HEK293 (cell line): ENCODE results near the gene POMT2.
A peak's percentile ranks its signal among the peaks of the same experiment; 100 is the strongest.

Experiments used
- BCL11A ChIP-seq: fragments of 450-650 bp; formaldehyde crosslinking; IDR thresholded peaks from 2 replicates; pipeline ENCODE4 v1.5.1; 2016; ENCODE audit warnings: low read depth, missing biosample characterization, missing genetic modification characterization
- HOXA7 ChIP-seq: sonication (generic); formaldehyde crosslinking; IDR thresholded peaks from 2 replicates; pipeline ENCODE4 v1.8.1; 2022; ENCODE audit warnings: missing genetic modification reagents, borderline replicate concordance
- HOXD13 ChIP-seq: sonication (generic); formaldehyde crosslinking; IDR thresholded peaks from 2 replicates; pipeline ENCODE4 v1.8.0; 2022; ENCODE audit warnings: missing genetic modification reagents, borderline replicate concordance
- KLF8 ChIP-seq: fragments of 450-650 bp; formaldehyde crosslinking; IDR thresholded peaks from 2 replicates; pipeline ENCODE4 v1.5.1; 2016; ENCODE audit warnings: missing biosample characterization, missing genetic modification characterization
- PRDM1 ChIP-seq: fragments of 450-650 bp; formaldehyde crosslinking; IDR thresholded peaks from 2 replicates; pipeline ENCODE4; 2016; ENCODE audit warnings: missing biosample characterization, missing genetic modification characterization
- ZFP3 ChIP-seq: fragments of 450-650 bp; formaldehyde crosslinking; IDR thresholded peaks from 2 replicates; pipeline ENCODE4 v1.5.1; 2016; ENCODE audit warnings: low read depth, missing biosample characterization, missing genetic modification characterization
- ZFP69B ChIP-seq: fragments of 450-650 bp; formaldehyde crosslinking; IDR thresholded peaks from 2 replicates; pipeline ENCODE4 v1.5.1; 2016; ENCODE audit warnings: missing biosample characterization, missing genetic modification characterization
- ZNF114 ChIP-seq: fragments of 450-650 bp; formaldehyde crosslinking; IDR thresholded peaks from 2 replicates; pipeline ENCODE4 v1.5.0; 2017; ENCODE audit warnings: missing biosample characterization, missing genetic modification characterization
- ZNF174 ChIP-seq: fragments of 450-650 bp; formaldehyde crosslinking; IDR thresholded peaks from 2 replicates; pipeline ENCODE4 v1.5.0; 2017; ENCODE audit warnings: missing biosample characterization, mild to moderate bottlenecking, missing genetic modification characterization
- ZNF24 ChIP-seq: fragments of 450-650 bp; formaldehyde crosslinking; IDR thresholded peaks from 2 replicates; pipeline ENCODE4 v1.5.1; 2016; ENCODE audit warnings: missing biosample characterization, missing genetic modification characterization
- ZNF311 ChIP-seq: fragments of 450-650 bp; formaldehyde crosslinking; IDR thresholded peaks from 2 replicates; pipeline ENCODE4 v1.5.1; 2017; ENCODE audit warnings: missing biosample characterization, missing genetic modification characterization, borderline replicate concordance
- ZNF433 ChIP-seq: fragments of 450-650 bp; formaldehyde crosslinking; IDR thresholded peaks from 2 replicates; pipeline ENCODE4 v1.5.1; 2016; ENCODE audit warnings: missing biosample characterization, missing genetic modification characterization, low read depth
- ZNF473 ChIP-seq: fragments of 450-650 bp; formaldehyde crosslinking; IDR thresholded peaks from 2 replicates; pipeline ENCODE4 v1.5.1; 2017; ENCODE audit warnings: missing biosample characterization, missing genetic modification characterization
- ZNF558 ChIP-seq: fragments of 450-650 bp; formaldehyde crosslinking; IDR thresholded peaks from 2 replicates; pipeline ENCODE4 v1.5.1; 2016; ENCODE audit warnings: missing biosample characterization, missing genetic modification characterization
- ZNF560 ChIP-seq: fragments of 450-650 bp; formaldehyde crosslinking; IDR thresholded peaks from 2 replicates; pipeline ENCODE4 v1.5.1; 2017; ENCODE audit warnings: missing biosample characterization, missing genetic modification characterization, borderline replicate concordance
- ZNF624 ChIP-seq: fragments of 450-650 bp; formaldehyde crosslinking; IDR thresholded peaks from 2 replicates; pipeline ENCODE4 v1.5.1; 2017; ENCODE audit warnings: missing biosample characterization, missing genetic modification characterization
- ZNF707 ChIP-seq: fragments of 450-650 bp; formaldehyde crosslinking; IDR thresholded peaks from 2 replicates; pipeline ENCODE4 v1.5.1; 2016; ENCODE audit warnings: missing biosample characterization, missing genetic modification characterization
- ZSCAN16 ChIP-seq: fragments of 450-650 bp; formaldehyde crosslinking; IDR thresholded peaks from 2 replicates; pipeline ENCODE4 v1.5.1; 2016; ENCODE audit warnings: missing biosample characterization, missing genetic modification characterization
- TF ChIP-seq, protein P1 (sequence below): fragments of 450-650 bp; formaldehyde crosslinking; IDR thresholded peaks from 2 replicates; pipeline ENCODE4 v1.5.1; 2016; ENCODE audit warnings: missing biosample characterization, missing genetic modification characterization
- TF ChIP-seq, protein P2 (sequence below): fragments of 450-650 bp; formaldehyde crosslinking; IDR thresholded peaks from 2 replicates; pipeline ENCODE4 v1.5.1; 2016; ENCODE audit warnings: missing biosample characterization, missing genetic modification characterization
- TF ChIP-seq, protein P3 (sequence below): fragments of 450-650 bp; formaldehyde crosslinking; IDR thresholded peaks from 2 replicates; pipeline ENCODE4 v1.5.1; 2016; ENCODE audit warnings: missing biosample characterization, missing genetic modification characterization, borderline replicate concordance
- TF ChIP-seq, protein P4 (sequence below): sonication (generic); formaldehyde crosslinking; IDR thresholded peaks from 2 replicates; pipeline ENCODE4 v1.8.1; 2022; ENCODE audit warnings: mild to moderate bottlenecking, moderate library complexity, missing genetic modification reagents
- TF ChIP-seq, protein P5 (sequence below): fragments of 450-650 bp; formaldehyde crosslinking; IDR thresholded peaks from 2 replicates; pipeline ENCODE4 v1.5.1; 2016; ENCODE audit warnings: missing biosample characterization, missing genetic modification characterization
- TF ChIP-seq, protein P6 (sequence below): fragments of 450-650 bp; formaldehyde crosslinking; optimal IDR thresholded peaks from 2 replicates; pipeline ENCODE3; 2016; ENCODE audit warnings: missing biosample characterization, mild to moderate bottlenecking, missing genetic modification characterization

Gene POMT2

DNA sequence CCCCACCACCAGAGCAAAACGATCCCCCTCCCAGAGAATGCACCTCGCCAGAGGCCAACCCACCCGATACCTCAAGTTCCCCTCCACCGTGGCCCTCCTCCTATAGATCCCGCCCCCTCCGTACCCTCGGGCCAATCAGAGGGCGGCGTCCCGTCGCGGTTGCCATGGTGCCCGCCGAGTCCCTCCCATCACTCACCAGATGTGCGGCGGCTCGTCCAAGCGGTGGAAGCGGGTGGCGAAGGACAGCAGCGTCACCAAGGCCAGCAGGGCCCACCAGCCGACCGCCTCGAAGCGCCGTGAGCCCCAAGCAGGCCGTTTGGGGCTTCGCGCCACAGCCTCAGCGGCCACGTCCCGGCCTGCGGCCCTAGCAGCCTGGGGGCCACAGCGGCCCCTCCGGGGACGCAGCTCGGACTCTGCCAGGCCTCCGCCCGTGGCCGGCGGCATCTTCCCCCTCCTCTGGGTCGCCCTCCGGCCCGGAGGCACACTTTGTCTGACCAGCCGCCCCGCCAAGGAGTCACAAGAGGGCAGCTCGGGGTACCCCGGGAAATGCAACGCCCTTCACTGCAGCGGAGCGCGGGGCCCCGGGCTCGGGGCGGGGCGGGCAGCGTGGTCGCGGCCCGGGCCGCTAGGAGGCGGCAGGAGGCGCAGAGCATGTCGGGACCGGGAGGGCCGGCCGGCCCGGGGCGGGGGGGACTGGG, at the start of gene POMT2 (continued):
- TF ChIP-seq ZFP69B (peak; percentile 93), ZNF558 (no peak), HOXA7 (CRISPR knock-in tag) (no peak), ZNF433 (tag by site-specific recombination) (no peak), ZNF311 (tag by site-specific recombination) (no peak), PRDM1 (no peak), KLF8 (tag by site-specific recombination) (no peak; the same call in 1 of the 2 replicates), BCL11A (tag by site-specific recombination) (no peak), ZFP3 (tag by site-specific recombination) (no peak), ZNF624 (tag by site-specific recombination) (no peak), ZNF707 (no peak), ZSCAN16 (tag by site-specific recombination) (no peak), ZNF174 (tag by site-specific recombination) (no peak), ZNF473 (tag by site-specific recombination) (no peak), ZNF560 (tag by site-specific recombination) (no peak), HOXD13 (no peak), ZNF24 (tag by site-specific recombination) (no peak), ZNF114 (tag by site-specific recombination) (no peak)
- TF ChIP-seq, protein P1, sequence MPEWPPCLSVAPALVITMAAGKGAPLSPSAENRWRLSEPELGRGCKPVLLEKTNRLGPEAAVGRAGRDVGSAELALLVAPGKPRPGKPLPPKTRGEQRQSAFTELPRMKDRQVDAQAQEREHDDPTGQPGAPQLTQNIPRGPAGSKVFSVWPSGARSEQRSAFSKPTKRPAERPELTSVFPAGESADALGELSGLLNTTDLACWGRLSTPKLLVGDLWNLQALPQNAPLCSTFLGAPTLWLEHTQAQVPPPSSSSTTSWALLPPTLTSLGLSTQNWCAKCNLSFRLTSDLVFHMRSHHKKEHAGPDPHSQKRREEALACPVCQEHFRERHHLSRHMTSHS (tag by site-specific recombination) = no peak
- TF ChIP-seq, protein P2, sequence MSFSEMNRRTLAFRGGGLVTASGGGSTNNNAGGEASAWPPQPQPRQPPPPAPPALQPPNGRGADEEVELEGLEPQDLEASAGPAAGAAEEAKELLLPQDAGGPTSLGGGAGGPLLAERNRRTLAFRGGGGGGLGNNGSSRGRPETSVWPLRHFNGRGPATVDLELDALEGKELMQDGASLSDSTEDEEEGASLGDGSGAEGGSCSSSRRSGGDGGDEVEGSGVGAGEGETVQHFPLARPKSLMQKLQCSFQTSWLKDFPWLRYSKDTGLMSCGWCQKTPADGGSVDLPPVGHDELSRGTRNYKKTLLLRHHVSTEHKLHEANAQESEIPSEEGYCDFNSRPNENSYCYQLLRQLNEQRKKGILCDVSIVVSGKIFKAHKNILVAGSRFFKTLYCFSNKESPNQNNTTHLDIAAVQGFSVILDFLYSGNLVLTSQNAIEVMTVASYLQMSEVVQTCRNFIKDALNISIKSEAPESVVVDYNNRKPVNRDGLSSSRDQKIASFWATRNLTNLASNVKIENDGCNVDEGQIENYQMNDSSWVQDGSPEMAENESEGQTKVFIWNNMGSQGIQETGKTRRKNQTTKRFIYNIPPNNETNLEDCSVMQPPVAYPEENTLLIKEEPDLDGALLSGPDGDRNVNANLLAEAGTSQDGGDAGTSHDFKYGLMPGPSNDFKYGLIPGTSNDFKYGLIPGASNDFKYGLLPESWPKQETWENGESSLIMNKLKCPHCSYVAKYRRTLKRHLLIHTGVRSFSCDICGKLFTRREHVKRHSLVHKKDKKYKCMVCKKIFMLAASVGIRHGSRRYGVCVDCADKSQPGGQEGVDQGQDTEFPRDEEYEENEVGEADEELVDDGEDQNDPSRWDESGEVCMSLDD = no peak
- TF ChIP-seq, protein P3, sequence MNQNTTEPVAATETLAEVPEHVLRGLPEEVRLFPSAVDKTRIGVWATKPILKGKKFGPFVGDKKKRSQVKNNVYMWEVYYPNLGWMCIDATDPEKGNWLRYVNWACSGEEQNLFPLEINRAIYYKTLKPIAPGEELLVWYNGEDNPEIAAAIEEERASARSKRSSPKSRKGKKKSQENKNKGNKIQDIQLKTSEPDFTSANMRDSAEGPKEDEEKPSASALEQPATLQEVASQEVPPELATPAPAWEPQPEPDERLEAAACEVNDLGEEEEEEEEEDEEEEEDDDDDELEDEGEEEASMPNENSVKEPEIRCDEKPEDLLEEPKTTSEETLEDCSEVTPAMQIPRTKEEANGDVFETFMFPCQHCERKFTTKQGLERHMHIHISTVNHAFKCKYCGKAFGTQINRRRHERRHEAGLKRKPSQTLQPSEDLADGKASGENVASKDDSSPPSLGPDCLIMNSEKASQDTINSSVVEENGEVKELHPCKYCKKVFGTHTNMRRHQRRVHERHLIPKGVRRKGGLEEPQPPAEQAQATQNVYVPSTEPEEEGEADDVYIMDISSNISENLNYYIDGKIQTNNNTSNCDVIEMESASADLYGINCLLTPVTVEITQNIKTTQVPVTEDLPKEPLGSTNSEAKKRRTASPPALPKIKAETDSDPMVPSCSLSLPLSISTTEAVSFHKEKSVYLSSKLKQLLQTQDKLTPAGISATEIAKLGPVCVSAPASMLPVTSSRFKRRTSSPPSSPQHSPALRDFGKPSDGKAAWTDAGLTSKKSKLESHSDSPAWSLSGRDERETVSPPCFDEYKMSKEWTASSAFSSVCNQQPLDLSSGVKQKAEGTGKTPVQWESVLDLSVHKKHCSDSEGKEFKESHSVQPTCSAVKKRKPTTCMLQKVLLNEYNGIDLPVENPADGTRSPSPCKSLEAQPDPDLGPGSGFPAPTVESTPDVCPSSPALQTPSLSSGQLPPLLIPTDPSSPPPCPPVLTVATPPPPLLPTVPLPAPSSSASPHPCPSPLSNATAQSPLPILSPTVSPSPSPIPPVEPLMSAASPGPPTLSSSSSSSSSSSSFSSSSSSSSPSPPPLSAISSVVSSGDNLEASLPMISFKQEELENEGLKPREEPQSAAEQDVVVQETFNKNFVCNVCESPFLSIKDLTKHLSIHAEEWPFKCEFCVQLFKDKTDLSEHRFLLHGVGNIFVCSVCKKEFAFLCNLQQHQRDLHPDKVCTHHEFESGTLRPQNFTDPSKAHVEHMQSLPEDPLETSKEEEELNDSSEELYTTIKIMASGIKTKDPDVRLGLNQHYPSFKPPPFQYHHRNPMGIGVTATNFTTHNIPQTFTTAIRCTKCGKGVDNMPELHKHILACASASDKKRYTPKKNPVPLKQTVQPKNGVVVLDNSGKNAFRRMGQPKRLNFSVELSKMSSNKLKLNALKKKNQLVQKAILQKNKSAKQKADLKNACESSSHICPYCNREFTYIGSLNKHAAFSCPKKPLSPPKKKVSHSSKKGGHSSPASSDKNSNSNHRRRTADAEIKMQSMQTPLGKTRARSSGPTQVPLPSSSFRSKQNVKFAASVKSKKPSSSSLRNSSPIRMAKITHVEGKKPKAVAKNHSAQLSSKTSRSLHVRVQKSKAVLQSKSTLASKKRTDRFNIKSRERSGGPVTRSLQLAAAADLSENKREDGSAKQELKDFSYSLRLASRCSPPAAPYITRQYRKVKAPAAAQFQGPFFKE (tag by site-specific recombination) = no peak
- TF ChIP-seq, protein P4, sequence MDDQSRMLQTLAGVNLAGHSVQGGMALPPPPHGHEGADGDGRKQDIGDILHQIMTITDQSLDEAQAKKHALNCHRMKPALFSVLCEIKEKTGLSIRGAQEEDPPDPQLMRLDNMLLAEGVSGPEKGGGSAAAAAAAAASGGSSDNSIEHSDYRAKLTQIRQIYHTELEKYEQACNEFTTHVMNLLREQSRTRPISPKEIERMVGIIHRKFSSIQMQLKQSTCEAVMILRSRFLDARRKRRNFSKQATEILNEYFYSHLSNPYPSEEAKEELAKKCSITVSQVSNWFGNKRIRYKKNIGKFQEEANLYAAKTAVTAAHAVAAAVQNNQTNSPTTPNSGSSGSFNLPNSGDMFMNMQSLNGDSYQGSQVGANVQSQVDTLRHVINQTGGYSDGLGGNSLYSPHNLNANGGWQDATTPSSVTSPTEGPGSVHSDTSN = no peak
- TF ChIP-seq, protein P5, sequence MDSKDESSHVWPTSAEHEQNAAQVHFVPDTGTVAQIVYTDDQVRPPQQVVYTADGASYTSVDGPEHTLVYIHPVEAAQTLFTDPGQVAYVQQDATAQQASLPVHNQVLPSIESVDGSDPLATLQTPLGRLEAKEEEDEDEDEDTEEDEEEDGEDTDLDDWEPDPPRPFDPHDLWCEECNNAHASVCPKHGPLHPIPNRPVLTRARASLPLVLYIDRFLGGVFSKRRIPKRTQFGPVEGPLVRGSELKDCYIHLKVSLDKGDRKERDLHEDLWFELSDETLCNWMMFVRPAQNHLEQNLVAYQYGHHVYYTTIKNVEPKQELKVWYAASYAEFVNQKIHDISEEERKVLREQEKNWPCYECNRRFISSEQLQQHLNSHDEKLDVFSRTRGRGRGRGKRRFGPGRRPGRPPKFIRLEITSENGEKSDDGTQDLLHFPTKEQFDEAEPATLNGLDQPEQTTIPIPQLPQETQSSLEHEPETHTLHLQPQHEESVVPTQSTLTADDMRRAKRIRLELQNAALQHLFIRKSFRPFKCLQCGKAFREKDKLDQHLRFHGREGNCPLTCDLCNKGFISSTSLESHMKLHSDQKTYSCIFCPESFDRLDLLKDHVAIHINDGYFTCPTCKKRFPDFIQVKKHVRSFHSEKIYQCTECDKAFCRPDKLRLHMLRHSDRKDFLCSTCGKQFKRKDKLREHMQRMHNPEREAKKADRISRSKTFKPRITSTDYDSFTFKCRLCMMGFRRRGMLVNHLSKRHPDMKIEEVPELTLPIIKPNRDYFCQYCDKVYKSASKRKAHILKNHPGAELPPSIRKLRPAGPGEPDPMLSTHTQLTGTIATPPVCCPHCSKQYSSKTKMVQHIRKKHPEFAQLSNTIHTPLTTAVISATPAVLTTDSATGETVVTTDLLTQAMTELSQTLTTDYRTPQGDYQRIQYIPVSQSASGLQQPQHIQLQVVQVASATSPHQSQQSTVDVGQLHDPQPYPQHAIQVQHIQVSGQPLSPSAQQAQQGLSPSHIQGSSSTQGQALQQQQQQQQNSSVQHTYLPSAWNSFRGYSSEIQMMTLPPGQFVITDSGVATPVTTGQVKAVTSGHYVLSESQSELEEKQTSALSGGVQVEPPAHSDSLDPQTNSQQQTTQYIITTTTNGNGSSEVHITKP (tag by site-specific recombination) = peak; percentile 42; the same call in 1 of the 2 replicates
- TF ChIP-seq, protein P6, sequence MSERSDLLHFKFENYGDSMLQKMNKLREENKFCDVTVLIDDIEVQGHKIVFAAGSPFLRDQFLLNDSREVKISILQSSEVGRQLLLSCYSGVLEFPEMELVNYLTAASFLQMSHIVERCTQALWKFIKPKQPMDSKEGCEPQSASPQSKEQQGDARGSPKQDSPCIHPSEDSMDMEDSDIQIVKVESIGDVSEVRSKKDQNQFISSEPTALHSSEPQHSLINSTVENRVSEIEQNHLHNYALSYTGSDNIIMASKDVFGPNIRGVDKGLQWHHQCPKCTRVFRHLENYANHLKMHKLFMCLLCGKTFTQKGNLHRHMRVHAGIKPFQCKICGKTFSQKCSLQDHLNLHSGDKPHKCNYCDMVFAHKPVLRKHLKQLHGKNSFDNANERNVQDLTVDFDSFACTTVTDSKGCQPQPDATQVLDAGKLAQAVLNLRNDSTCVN = peak; percentile 31
